ENCODE data around the gene TCEAL9. TPM values are rescaled to one million over a fixed set of nuclear protein-coding genes. Genes with fewer than 3 reads are reported as not detected.

Gene TCEAL9
- total RNA-seq, 1 donor from 2014 or later: 0.13 TPM

Other genes with a start within 250 kb of the TCEAL9 start
- gene BEX4, start 141.4 kb upstream of the TCEAL9 start, total RNA-seq: 5.1 and 5.5 TPM in 2 replicates
- 20.7 and 21.9 TPM in 2 replicates for gene TCEAL8, start 101.4 kb upstream of the TCEAL9 start, total RNA-seq
- not detected in 2 replicates for gene TCEAL5, start 79.8 kb upstream of the TCEAL9 start, total RNA-seq
- 3.5 and 3.7 TPM in 2 replicates for gene BEX2, start 45.5 kb upstream of the TCEAL9 start, total RNA-seq
- not detected in 2 replicates for gene TCEAL7, start 26.3 kb upstream of the TCEAL9 start, total RNA-seq
- 2.2 and 2.8 TPM in 2 replicates for gene BEX3, start 20.0 kb downstream of the TCEAL9 start, total RNA-seq
- gene RAB40A, start 163.0 kb downstream of the TCEAL9 start, total RNA-seq: 0.08 and 0.15 TPM in 2 replicates
- 3.2 and 4.1 TPM in 2 replicates for gene TCEAL4, start 229.0 kb downstream of the TCEAL9 start, total RNA-seq